Measurements from ENCODE around the gene ABCC5. TPM values are rescaled to one million over a fixed set of nuclear protein-coding genes. Genes with fewer than 3 reads are reported as not detected.
"Not testable (repeated sequence)": the region's sequence is repeated elsewhere in the genome, so short reads cannot be mapped to it uniquely, and the experiment has no call there.

The ABCC5 gene
- 5.6 TPM for polyA plus RNA-seq

DNA sequence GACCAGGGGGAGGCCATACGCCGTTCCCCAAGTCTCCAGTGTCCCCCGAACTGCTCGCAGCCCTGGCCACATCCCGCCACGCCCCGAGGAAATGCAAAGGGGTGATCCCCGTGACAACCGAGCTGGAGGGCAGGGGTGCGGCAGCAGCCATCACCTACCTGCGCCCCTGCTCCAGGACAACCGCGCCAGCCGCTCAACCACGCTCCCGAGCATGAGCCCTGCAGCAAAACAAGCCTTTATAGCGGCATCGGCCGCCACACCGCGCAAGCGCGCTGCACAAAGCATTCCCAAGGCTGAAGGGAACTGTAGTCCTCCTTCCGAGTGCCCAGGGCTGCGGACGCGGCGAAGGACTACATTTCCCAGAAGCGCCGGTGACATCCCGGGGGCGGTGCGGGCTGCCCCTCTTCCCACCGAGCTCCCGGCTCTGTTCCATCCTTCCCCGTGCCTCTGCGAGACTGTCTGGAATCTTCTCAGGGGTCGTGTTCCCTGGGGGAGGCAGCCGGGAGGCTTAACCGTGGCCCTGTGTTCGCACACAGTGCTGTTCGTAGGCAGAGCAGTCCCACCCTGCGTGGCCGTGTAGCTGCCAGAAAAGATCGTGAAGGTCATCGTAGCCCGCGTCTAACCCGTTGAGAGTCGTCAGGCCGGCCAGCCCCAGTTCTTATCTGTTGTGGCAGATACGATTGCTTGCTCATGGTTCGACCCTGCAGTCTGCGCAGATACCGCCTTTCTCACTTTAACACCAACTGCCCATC is at the start of gene ABCC5:
TSS of gene ABCC5 (minus strand) at position 213 of the 752 bp plus-strand sequence. CDS start 3,492 bp downstream, outside the sequence.
- Mint-ChIP-seq H3K4me3 (peak within 1 kb of the TSS; percentile 99 to 100 (median 100)), H3K27me3 (peaks cover 6% of the 10 kb centered on the region), H3K36me3 (peaks cover 3% of the 10 kb centered on the region), H3K9me3 (no peaks in the 10 kb centered on the region), H3K4me1 (peaks cover 7 to 11% (median 8%) of the 10 kb centered on the region in 3 donors), H3K27ac (peak within 1 kb of the TSS in 2 of 3 donors; percentile 89 to 93)

DNA sequence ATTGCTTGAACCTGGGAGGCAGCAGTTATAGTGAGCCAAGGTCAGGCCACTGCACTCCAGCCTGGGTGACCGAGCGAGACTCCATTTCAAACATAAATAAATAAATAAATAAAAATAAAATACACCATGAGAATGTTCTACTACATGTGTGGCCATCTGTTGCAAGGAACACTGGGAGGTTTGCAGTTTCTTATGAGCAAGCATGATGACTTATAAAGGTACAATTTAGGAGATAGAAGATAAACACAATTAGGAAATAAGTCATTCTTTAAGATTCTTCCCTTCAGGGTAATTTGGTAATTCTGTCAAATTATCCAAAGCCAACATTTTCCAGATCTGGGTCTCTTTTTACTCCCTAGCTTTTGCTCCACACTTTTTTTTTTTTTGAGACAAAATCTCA is 48.5 kb upstream of the ABCC5 start:
- H3K27me3 Mint-ChIP-seq = peaks cover 6% of the 10 kb centered on the region
- no peak overlapping the region for H3K27ac Mint-ChIP-seq
- peaks cover 2% of the 10 kb centered on the region for H3K36me3 Mint-ChIP-seq
- peaks cover 6 to 11% (median 11%) of the 10 kb centered on the region in 3 donors for H3K9me3 Mint-ChIP-seq
- H3K4me3 Mint-ChIP-seq = no peak overlapping the region
- no peaks in the 10 kb centered on the region for H3K4me1 Mint-ChIP-seq

DNA sequence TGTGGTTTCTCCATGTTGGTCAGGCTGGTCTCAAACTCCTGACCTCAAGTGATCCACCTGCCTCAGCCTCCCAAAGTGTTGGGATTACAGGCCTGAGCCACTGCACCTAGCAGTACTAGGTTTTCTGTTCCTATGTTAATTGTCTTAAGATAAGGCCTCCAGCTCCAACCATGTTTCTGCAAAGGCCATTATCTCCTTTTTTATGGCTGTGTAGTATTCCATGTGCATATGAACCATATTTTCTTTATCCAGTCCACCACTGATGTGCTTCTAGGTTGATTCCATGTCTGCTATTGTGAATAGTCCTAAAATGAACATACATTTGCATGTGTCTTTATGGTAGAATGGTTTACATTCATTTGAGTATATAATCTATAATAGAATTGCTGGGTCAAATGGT is 45.0 kb upstream of the ABCC5 start:
- Mint-ChIP-seq H3K4me1 (no peaks in the 10 kb centered on the region), H3K27ac (no peak overlapping the region), H3K36me3 (no peaks in the 10 kb centered on the region), H3K27me3 (peaks cover 2% of the 10 kb centered on the region), H3K9me3 (peaks cover 0 to 4% (median 0%) of the 10 kb centered on the region in 3 donors), H3K4me3 (no peak overlapping the region)

DNA sequence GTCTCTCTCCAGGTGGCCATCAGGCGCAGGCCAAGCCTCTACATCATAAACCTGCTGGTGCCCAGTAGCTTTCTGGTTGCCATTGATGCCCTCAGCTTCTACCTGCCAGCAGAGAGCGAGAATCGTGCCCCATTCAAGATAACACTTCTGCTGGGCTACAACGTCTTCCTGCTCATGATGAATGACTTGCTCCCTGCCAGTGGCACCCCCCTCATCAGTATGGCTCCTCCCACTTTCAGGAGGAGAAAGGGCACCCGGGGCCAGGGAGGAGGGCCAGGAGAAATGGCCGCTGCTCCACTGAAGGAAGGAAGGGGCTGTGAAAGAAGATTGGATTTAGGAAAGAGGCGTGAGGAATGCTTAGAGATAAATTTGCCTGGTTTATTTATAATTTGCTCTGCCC is 41.7 kb upstream of the ABCC5 start:
- Mint-ChIP-seq H3K27me3 (peaks cover 2% of the 10 kb centered on the region), H3K9me3 (peaks cover 0 to 4% (median 0%) of the 10 kb centered on the region in 3 donors), H3K27ac (no peak overlapping the region), H3K4me3 (no peak overlapping the region), H3K36me3 (no peaks in the 10 kb centered on the region), H3K4me1 (no peaks in the 10 kb centered on the region)

GRCh38 chr3:184058029-184058428 is 40.3 kb upstream of the ABCC5 start:
- no peaks in the 10 kb centered on the region for H3K36me3 Mint-ChIP-seq
- H3K27me3 Mint-ChIP-seq = peaks cover 2% of the 10 kb centered on the region
- H3K4me1 Mint-ChIP-seq = no peaks in the 10 kb centered on the region

GRCh38 chr3:184052767-184053166 is 35.1 kb upstream of the ABCC5 start, which contains the start of gene HTR3C:
HTR3C (plus strand) TSS chr3:184053047; CDS start chr3:184053081, 34 bp downstream.
- Mint-ChIP-seq H3K4me1 (peaks cover 0 to 2% (median 0%) of the 10 kb centered on the region in 3 donors), H3K27me3 (peaks cover 2% of the 10 kb centered on the region), H3K4me3 (no peak within 1 kb of the TSS), H3K36me3 (no peaks in the 10 kb centered on the region), H3K27ac (peak within 1 kb of the TSS in 1 of 3 donors; percentile 14), H3K9me3 (no peaks in the 10 kb centered on the region)

More at GRCh38 chr3:184058029-184058428, 40.3 kb upstream of the ABCC5 start:
- H3K4me3 Mint-ChIP-seq = no peak overlapping the region
- H3K9me3 Mint-ChIP-seq = peaks cover 0 to 4% (median 0%) of the 10 kb centered on the region in 3 donors
- no peak overlapping the region for H3K27ac Mint-ChIP-seq

- Mint-ChIP-seq H3K4me1 (peaks cover 0 to 2% (median 0%) of the 10 kb centered on the region in 3 donors), H3K27me3 (peaks cover 2% of the 10 kb centered on the region), H3K4me3 (no peak overlapping the region), H3K27ac (no peak overlapping the region), H3K36me3 (no peaks in the 10 kb centered on the region), H3K9me3 (no peaks in the 10 kb centered on the region)
Measured at GRCh38 chr3:184050217-184050847, 32.6 kb upstream of the ABCC5 start.

- no peak overlapping the region for H3K4me3 Mint-ChIP-seq
- no peaks in the 10 kb centered on the region for H3K36me3 Mint-ChIP-seq
- no peak overlapping the region for H3K27ac Mint-ChIP-seq
- no peaks in the 10 kb centered on the region for H3K9me3 Mint-ChIP-seq
- H3K27me3 Mint-ChIP-seq = peaks cover 5% of the 10 kb centered on the region
- peaks cover 0 to 2% (median 0%) of the 10 kb centered on the region in 3 donors for H3K4me1 Mint-ChIP-seq
Measured at GRCh38 chr3:184045995-184046394, 28.3 kb upstream of the ABCC5 start.

DNA sequence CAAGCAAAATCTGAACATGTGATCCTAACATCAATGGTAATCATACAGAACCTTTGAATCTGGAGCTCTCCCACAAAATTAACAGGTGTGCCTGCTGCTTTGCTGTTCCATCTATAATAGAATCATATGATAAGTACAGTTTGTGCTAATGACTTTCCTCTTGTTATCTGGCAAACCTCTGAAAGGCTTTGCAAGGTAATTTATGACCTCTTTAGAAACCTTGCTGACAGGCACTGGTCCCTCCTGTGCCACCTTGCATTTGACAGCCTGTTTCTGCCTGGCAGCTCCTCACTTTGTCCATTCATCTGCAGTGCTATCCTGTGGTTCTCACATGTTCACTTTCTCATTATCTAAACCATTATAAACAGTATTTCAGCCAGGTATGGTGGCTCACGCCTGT is 24.9 kb upstream of the ABCC5 start:
- H3K9me3 Mint-ChIP-seq = no peaks in the 10 kb centered on the region
- H3K27me3 Mint-ChIP-seq = peaks cover 6% of the 10 kb centered on the region
- no peak overlapping the region for H3K4me3 Mint-ChIP-seq
- H3K27ac Mint-ChIP-seq = no peak overlapping the region
- no peaks in the 10 kb centered on the region for H3K36me3 Mint-ChIP-seq
- no peaks in the 10 kb centered on the region for H3K4me1 Mint-ChIP-seq

DNA sequence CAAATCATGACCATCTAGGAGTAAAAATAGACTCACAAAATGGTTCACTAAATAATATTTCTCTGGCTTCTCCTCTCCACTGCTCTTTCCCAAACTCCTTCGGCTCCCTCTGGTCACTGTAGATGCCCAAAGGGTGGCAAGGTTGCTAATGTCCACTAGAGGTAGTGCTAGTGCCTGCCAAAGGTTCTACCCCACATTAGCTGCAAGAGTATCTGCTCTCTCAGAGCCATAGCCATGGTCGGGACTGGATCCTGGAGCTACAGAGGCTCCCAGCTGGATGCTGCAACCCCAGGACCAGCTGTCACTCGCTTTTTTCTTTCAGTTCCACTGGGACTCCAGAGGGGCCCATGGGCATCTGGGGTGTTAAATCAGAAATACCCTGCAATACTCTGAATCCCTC is 22.3 kb upstream of the ABCC5 start:
- Mint-ChIP-seq H3K4me1 (no peaks in the 10 kb centered on the region), H3K27ac (no peak overlapping the region), H3K36me3 (no peaks in the 10 kb centered on the region), H3K27me3 (peaks cover 6% of the 10 kb centered on the region), H3K9me3 (no peaks in the 10 kb centered on the region), H3K4me3 (peak overlapping the region in 1 of 4 donors; percentile 55)

GRCh38 chr3:184039414-184039813 is 21.7 kb upstream of the ABCC5 start:
- H3K27ac Mint-ChIP-seq = no peak overlapping the region
- peaks cover 6% of the 10 kb centered on the region for H3K27me3 Mint-ChIP-seq
- no peak overlapping the region for H3K4me3 Mint-ChIP-seq
- no peaks in the 10 kb centered on the region for H3K36me3 Mint-ChIP-seq
- no peaks in the 10 kb centered on the region for H3K4me1 Mint-ChIP-seq
- no peaks in the 10 kb centered on the region for H3K9me3 Mint-ChIP-seq

DNA sequence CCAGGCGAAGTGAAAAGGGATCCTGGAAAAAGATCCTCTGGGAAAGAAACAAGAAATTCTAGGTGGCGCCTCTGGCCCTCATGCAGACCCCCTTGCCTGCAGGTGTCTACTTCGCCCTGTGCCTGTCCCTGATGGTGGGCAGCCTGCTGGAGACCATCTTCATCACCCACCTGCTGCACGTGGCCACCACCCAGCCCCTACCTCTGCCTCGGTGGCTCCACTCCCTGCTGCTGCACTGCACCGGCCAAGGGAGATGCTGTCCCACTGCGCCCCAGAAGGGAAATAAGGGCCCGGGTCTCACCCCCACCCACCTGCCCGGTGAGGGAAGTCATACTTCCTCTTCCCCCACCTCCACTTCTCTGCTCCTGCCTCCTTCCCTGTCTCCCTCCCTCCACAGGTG is 20.6 kb upstream of the ABCC5 start:
- H3K36me3 Mint-ChIP-seq, H3K4me1 Mint-ChIP-seq, H3K27me3 Mint-ChIP-seq, H3K27ac Mint-ChIP-seq, H3K4me3 Mint-ChIP-seq, H3K9me3 Mint-ChIP-seq: not testable (repeated sequence)

GRCh38 chr3:184037816-184038215 is 20.1 kb upstream of the ABCC5 start:
- Mint-ChIP-seq H3K4me3 (no peak overlapping the region), H3K36me3 (no peaks in the 10 kb centered on the region)

GRCh38 chr3:184031187-184031792 is 13.6 kb upstream of the ABCC5 start, which contains the start of gene HTR3D:
HTR3D (plus strand) TSS chr3:184031742; CDS start chr3:184031742, 0 bp downstream.
- no peak within 1 kb of the TSS for H3K27ac Mint-ChIP-seq
- H3K27me3 Mint-ChIP-seq = peaks cover 8% of the 10 kb centered on the region
- no peaks in the 10 kb centered on the region for H3K36me3 Mint-ChIP-seq
- H3K4me1 Mint-ChIP-seq = no peaks in the 10 kb centered on the region
- H3K4me3 Mint-ChIP-seq = no peak within 1 kb of the TSS
- H3K9me3 Mint-ChIP-seq = peaks cover 0 to 3% (median 1%) of the 10 kb centered on the region in 3 donors

More at GRCh38 chr3:184037816-184038215, 20.1 kb upstream of the ABCC5 start:
- Mint-ChIP-seq H3K4me1 (no peaks in the 10 kb centered on the region), H3K27me3 (peaks cover 3% of the 10 kb centered on the region), H3K9me3 (peaks cover 0 to 1% (median 0%) of the 10 kb centered on the region in 3 donors), H3K27ac (no peak overlapping the region)

DNA sequence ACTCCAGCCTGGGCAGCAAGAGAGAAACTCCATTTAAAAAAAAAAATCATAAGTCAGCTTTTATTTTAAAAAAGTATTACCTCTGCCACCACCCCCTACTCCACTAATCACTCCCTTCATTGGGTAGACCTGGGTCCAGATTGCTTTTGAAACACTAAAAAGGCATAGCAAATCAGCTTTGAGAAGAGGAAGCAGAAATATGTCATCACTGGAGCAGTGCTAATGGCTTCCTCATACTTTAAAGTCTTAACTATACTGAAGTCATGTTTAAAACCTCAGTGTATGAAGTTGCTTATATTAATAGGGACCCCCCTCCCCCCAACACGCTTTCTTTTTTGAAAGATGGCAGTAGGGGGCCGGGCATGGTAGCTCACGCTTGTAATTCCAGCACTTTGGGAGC is 12.9 kb upstream of the ABCC5 start:
- H3K36me3 Mint-ChIP-seq = no peaks in the 10 kb centered on the region
- no peaks in the 10 kb centered on the region for H3K4me1 Mint-ChIP-seq
- H3K9me3 Mint-ChIP-seq = peaks cover 0 to 3% (median 1%) of the 10 kb centered on the region in 3 donors
- H3K27me3 Mint-ChIP-seq = peaks cover 9% of the 10 kb centered on the region
- H3K4me3 Mint-ChIP-seq = no peak overlapping the region
- H3K27ac Mint-ChIP-seq = no peak overlapping the region
